ENCODE results near the gene TMEM254.

DNA sequence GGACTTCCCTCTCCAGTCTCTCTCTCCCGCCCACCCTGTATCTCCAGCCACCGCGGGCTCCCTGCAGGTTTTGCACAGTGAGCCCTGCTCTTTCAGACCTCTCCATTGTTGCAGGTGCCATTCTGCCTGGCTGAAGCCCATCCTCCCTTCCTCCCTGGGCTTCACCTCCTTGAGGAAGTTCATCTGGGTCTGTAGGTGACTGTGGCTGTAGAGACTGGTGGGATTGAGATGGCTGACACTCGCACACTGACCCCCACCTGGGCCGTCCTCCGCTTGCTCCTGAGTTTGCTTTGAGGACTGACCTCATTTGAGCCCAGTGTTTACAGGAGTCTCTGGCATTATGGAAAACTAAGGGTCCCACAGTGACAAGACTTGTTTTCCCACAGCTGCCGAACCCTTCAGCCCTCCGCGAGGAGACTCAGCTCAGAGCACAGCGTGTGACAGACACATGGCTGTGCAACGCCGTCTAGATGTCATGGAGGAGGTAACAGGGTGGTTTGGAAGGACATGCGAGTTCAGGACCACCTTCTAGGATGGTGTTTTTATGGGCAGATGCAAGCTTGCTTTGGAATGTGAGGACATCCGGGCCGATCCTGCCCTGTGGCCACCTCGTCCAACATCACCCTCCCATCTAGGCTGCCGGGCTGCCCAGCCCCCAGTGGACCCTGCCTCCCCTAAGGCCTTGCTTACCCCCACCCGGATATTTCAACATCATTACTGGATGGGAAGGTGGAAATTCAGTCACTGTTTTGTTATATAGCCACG, 63.4 kb downstream of the TMEM254 start:
- TF ChIP-seq, protein P1, sequence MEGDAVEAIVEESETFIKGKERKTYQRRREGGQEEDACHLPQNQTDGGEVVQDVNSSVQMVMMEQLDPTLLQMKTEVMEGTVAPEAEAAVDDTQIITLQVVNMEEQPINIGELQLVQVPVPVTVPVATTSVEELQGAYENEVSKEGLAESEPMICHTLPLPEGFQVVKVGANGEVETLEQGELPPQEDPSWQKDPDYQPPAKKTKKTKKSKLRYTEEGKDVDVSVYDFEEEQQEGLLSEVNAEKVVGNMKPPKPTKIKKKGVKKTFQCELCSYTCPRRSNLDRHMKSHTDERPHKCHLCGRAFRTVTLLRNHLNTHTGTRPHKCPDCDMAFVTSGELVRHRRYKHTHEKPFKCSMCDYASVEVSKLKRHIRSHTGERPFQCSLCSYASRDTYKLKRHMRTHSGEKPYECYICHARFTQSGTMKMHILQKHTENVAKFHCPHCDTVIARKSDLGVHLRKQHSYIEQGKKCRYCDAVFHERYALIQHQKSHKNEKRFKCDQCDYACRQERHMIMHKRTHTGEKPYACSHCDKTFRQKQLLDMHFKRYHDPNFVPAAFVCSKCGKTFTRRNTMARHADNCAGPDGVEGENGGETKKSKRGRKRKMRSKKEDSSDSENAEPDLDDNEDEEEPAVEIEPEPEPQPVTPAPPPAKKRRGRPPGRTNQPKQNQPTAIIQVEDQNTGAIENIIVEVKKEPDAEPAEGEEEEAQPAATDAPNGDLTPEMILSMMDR (IDR thresholded peaks at IDR 0.05) = no peak
- TF ChIP-seq POLR2A (IDR thresholded peaks at IDR 0.05) (no peak), EP300 (IDR thresholded peaks at IDR 0.05) (no peak)
